ENCODE data around the gene SIK1.

DNA sequence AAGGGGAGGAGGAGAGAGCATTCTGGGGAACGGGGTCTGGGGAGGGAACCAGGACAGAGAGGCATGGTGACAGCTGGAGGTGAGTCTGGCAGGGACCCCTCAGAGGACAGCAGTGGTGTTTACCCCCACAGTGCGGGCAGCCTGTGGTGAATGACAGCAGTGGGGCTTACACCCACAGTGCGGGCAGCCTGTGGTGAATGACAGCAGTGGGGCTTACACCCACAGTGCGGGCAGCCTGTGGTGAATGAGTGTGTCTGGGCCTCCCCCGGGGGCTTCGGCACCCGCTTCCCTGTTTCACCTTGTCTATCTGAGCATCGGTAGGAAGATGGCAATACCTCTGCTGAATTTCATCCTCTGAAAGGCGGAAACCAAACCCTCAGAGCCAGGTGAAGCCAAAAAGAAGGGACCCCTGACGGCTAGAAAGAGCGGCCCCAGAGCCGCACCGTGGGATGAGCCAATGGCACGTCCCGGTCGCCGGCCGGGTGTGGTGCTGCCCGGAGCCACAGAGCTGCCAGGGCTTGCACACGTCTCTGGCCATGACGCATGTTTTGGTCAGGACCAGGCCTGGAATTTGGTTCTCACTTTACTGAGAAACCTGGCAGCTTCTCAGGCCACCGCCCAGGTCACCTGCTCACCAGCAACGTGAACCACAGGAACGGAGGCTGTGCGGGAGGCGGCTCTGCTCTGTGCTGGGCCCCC is 54.1 kb downstream of the SIK1 start:
- TF ChIP-seq, protein P1, sequence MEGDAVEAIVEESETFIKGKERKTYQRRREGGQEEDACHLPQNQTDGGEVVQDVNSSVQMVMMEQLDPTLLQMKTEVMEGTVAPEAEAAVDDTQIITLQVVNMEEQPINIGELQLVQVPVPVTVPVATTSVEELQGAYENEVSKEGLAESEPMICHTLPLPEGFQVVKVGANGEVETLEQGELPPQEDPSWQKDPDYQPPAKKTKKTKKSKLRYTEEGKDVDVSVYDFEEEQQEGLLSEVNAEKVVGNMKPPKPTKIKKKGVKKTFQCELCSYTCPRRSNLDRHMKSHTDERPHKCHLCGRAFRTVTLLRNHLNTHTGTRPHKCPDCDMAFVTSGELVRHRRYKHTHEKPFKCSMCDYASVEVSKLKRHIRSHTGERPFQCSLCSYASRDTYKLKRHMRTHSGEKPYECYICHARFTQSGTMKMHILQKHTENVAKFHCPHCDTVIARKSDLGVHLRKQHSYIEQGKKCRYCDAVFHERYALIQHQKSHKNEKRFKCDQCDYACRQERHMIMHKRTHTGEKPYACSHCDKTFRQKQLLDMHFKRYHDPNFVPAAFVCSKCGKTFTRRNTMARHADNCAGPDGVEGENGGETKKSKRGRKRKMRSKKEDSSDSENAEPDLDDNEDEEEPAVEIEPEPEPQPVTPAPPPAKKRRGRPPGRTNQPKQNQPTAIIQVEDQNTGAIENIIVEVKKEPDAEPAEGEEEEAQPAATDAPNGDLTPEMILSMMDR (IDR thresholded peaks at IDR 0.05), result no peak
- TF ChIP-seq POLR2AphosphoS5 (IDR thresholded peaks at IDR 0.05; ENCODE audit: low read depth, low read length) (no peak), SIN3A (IDR thresholded peaks at IDR 0.05; ENCODE audit: borderline replicate concordance, insufficient read depth, low read depth, low read length) (no peak)
